Thymus (tissue), 11 donors: ENCODE results near the gene GRIK1. TPM values are rescaled to one million over a fixed set of nuclear protein-coding genes. Genes with fewer than 3 reads are reported as not detected.

ENCODE experiments used
- DNase-seq, 9 donors: peaks; one replicate each; pipeline ENCODE4 v3.0.0-alpha.2; 2013; ENCODE audit warnings: low spot score in 9 of 9, low read depth in 6 of 9, missing footprints in 1 of 9
- H3K27ac ChIP-seq, 2 donors: one replicate each; pipeline ENCODE4 v1.5.1; 2013; ENCODE audit warnings: control low read depth in 1 of 2, low read depth in 1 of 2, low read length in 1 of 2, mild to moderate bottlenecking in 1 of 2, moderate library complexity in 1 of 2
- H3K27me3 ChIP-seq, 2 donors: one replicate each; pipeline ENCODE4 v1.5.1; 2013; ENCODE audit warnings: low read length in 1 of 2; ENCODE audit not compliant: control insufficient read depth in 2 of 2, insufficient read depth in 1 of 2
- H3K36me3 ChIP-seq, 2 donors: one replicate each; pipeline ENCODE4 v1.5.1; 2013; ENCODE audit warnings: low read length in 1 of 2, mild to moderate bottlenecking in 1 of 2, moderate library complexity in 1 of 2; ENCODE audit not compliant: control insufficient read depth in 2 of 2, insufficient read depth in 2 of 2
- H3K4me1 ChIP-seq, 2 donors: one replicate each; pipeline ENCODE4 v1.5.1; 2013; ENCODE audit warnings: low read length in 2 of 2; ENCODE audit not compliant: control insufficient read depth in 2 of 2, insufficient read depth in 2 of 2
- H3K4me3 ChIP-seq, 2 donors: one replicate each; pipeline ENCODE4 v1.5.1; 2013; ENCODE audit warnings: low read length in 2 of 2, control low read depth in 1 of 2, mild to moderate bottlenecking in 1 of 2
- H3K9me3 ChIP-seq, 2 donors: one replicate each; pipeline ENCODE4 v1.5.1; 2013; ENCODE audit warnings: low read length in 1 of 2, mild to moderate bottlenecking in 1 of 2; ENCODE audit not compliant: control insufficient read depth in 2 of 2, insufficient read depth in 1 of 2
- WGBS: extraction: QIAGEN DNeasy Blood & Tissue Kit; methylation state at CpG from one replicate; pipeline ENCODE4 v1.1.7; 2013; 5-methylcytosine and 5-hydroxymethylcytosine counted together
- polyA plus RNA-seq: library from polyadenylated mRNA; stranded (reverse); fragments of 200-250 nt; gene quantifications from one replicate; pipeline ENCODE4 v1.2.3, GENCODE V29; 2013
- total RNA-seq: library from RNA; stranded (reverse); fragments of 120-200 nt; gene quantifications from one replicate; pipeline ENCODE4 v1.2.4, GENCODE V29; 2013
- donor health status: healthy.

The GRIK1 gene
- total and polyA plus RNA-seq, 2 donors = 0.05 to 0.11 TPM

DNA sequence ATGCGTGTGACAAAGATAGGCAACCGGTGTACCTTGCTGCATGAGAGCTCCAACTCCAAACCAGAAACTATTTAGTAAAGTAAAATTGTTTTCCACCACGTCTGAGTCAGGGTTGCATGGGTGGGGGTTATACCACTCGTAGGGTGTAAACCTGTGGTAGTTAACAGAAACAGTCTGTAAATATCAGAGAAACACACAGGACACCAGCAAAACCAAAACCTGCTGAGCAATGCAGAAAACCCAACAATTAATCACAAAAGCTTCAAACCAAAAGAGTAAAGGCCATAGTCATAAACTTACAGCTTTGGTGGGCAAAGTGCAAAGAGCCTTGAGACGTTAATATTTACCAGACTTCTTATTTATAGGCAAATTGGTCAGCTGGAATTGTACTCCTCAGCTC is 358.4 kb downstream of the GRIK1 start:
- Histone ChIP-seq H3K27ac (no peak overlapping the region), H3K9me3 (no peaks in the 10 kb centered on the region), H3K4me3 (no peak overlapping the region), H3K36me3 (no peaks in the 10 kb centered on the region), H3K27me3 (no peaks in the 10 kb centered on the region), H3K4me1 (no peaks in the 10 kb centered on the region)
- 95% methylated on average over 5 of the region's 5 CpGs for WGBS
- no peak for DNase-seq

- H3K4me1 ChIP-seq = no peaks in the 10 kb centered on the region
- no peaks in the 10 kb centered on the region for H3K9me3 ChIP-seq
- H3K27ac ChIP-seq = no peak overlapping the region
- no peaks in the 10 kb centered on the region for H3K27me3 ChIP-seq
- no peak for DNase-seq
- no peak overlapping the region for H3K4me3 ChIP-seq
- H3K36me3 ChIP-seq = no peaks in the 10 kb centered on the region
- 94% methylated on average over 5 of the region's 5 CpGs for WGBS
Observed at GRCh38 chr21:29580732-29581285, 359.0 kb downstream of the GRIK1 start.

DNA sequence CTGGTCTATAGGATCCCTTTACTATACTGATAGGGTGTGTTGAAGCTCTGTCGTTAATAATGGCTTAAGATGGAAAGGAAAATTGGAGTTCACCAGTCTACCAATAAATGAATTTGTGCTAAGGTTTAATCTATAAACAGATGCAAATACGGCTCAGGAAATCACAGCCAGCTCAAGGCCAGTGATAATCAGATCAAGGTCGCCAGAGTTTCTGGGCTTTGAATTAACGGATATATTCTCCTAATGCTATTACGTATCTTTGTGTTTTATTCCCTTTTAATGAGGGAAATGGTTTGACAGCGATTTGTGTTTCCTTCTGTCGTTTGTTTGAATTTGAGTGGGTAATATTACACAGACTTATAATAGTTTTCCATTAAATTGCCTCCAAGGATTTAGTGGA is 361.5 kb downstream of the GRIK1 start:
- no peaks in the 10 kb centered on the region for H3K27me3 ChIP-seq
- no peak overlapping the region for H3K27ac ChIP-seq
- no peak overlapping the region for H3K4me3 ChIP-seq
- DNase-seq = no peak
- H3K36me3 ChIP-seq = no peaks in the 10 kb centered on the region
- H3K9me3 ChIP-seq = no peaks in the 10 kb centered on the region
- no peaks in the 10 kb centered on the region for H3K4me1 ChIP-seq
- WGBS = 96% methylated on average over 7 of the region's 7 CpGs

DNA sequence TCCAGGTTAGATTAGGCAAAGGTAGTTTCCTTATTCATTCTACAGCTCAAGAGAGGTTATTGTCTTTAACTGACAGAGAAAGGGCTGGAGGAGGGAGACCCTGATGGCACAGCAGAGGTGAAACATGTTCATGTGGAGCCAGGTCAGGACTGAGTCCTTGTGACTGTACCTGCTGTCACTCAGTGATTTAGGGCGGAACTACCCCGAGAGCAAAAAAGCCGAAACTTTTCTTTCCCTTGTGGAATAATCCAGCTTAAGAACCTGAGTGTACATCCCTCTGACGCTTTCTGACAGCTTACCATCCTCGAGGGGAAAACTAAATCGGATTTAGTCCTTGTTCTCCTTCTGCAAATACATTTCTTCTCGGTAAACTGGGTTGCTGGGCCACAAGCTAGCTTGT is 367.8 kb downstream of the GRIK1 start:
- Histone ChIP-seq H3K27me3 (no peaks in the 10 kb centered on the region), H3K36me3 (no peaks in the 10 kb centered on the region), H3K4me3 (no peak overlapping the region), H3K9me3 (no peaks in the 10 kb centered on the region), H3K27ac (no peak overlapping the region), H3K4me1 (no peaks in the 10 kb centered on the region)
- WGBS = 70% methylated on average over 7 of the region's 7 CpGs
- DNase-seq = no peak

GRCh38 chr21:29568020-29568697 is 371.6 kb downstream of the GRIK1 start:
- WGBS = 97% methylated on average over 1 of the region's 1 CpG
- Histone ChIP-seq H3K4me3 (no peak overlapping the region), H3K4me1 (no peaks in the 10 kb centered on the region), H3K9me3 (no peaks in the 10 kb centered on the region), H3K27ac (no peak overlapping the region), H3K36me3 (no peaks in the 10 kb centered on the region), H3K27me3 (no peaks in the 10 kb centered on the region)
- no peak for DNase-seq

- H3K27ac ChIP-seq = no peak overlapping the region
- no peaks in the 10 kb centered on the region for H3K9me3 ChIP-seq
- no peaks in the 10 kb centered on the region for H3K36me3 ChIP-seq
- H3K4me1 ChIP-seq = no peaks in the 10 kb centered on the region
- H3K4me3 ChIP-seq = no peak overlapping the region
- no peak for DNase-seq
- WGBS = 97% methylated on average over 1 of the region's 1 CpG
- H3K27me3 ChIP-seq = no peaks in the 10 kb centered on the region
Observed at GRCh38 chr21:29557931-29558725, 381.7 kb downstream of the GRIK1 start.

DNA sequence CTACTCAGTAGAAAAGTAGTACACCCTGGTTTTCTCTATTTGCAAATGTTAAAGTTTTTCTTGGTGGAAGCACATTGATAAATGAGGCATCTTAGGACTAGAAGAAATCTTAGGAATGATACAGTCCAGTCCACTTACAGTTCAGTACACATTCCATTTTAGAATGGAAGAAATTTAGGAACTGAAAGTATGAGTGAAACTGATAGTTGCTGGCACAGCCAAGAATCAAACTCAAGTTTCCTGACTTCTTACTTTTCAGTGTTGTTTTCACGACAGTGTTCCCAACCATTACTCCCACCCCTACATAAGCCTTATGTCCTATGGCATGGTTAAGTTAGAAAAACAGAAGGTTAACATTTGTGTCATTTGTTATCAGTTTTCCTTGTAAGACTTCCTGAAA is 382.6 kb downstream of the GRIK1 start:
- no peak overlapping the region for H3K4me3 ChIP-seq
- WGBS = 77% methylated on average over 1 of the region's 1 CpG
- H3K36me3 ChIP-seq = no peaks in the 10 kb centered on the region
- H3K9me3 ChIP-seq = no peaks in the 10 kb centered on the region
- no peak for DNase-seq
- H3K4me1 ChIP-seq = no peaks in the 10 kb centered on the region
- no peak overlapping the region for H3K27ac ChIP-seq
- no peaks in the 10 kb centered on the region for H3K27me3 ChIP-seq

DNA sequence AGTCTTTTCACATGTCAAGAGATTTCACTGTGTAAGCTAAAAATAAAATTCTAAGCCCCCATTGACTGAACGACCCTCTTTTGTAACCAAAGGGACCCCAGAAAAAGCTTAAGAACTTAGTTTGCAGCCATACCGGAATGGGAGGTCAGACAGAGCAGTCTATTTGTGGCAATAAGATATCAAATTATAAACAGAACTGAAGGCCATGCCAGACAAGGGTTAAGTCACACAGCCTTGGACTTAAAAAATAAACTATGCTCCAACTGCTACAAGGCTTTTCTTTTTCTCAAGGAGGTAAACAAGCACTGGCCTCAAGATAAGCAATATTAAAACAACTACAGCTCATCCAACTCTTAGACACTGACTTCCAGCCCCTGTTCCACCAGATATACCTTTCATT is 384.2 kb downstream of the GRIK1 start:
- Histone ChIP-seq H3K9me3 (no peaks in the 10 kb centered on the region), H3K4me3 (no peak overlapping the region), H3K4me1 (no peaks in the 10 kb centered on the region), H3K36me3 (no peaks in the 10 kb centered on the region), H3K27ac (no peak overlapping the region), H3K27me3 (no peaks in the 10 kb centered on the region)
- DNase-seq = no peak
- WGBS = 94% methylated on average over 2 of the region's 2 CpGs

- H3K4me3 ChIP-seq = no peak overlapping the region
- H3K9me3 ChIP-seq = no peaks in the 10 kb centered on the region
- 96% methylated on average over 2 of the region's 2 CpGs for WGBS
- no peak for DNase-seq
- no peaks in the 10 kb centered on the region for H3K27me3 ChIP-seq
- H3K4me1 ChIP-seq = no peaks in the 10 kb centered on the region
- H3K36me3 ChIP-seq = no peaks in the 10 kb centered on the region
- no peak overlapping the region for H3K27ac ChIP-seq
Observed at GRCh38 chr21:29550205-29550604, 389.6 kb downstream of the GRIK1 start.
